KMS-11 (cell line): ENCODE data around the gene KCNG4.
A peak's percentile ranks its signal among the peaks of the same experiment; 100 is the strongest.

Experiments
- H2AFZ ChIP-seq: fragments of 200-600 bp; sonication (generic); 2 replicates; pipeline ENCODE4 v1.6.1; 2016; ENCODE audit warnings: antibody characterized with exemption, mixed run types, low read depth
- H3K27ac ChIP-seq: fragments of 200-600 bp; sonication (generic); 2 replicates; pipeline ENCODE4 v1.6.1; 2016; ENCODE audit warnings: mild to moderate bottlenecking, mixed run types
- H3K27me3 ChIP-seq: fragments of 200-600 bp; sonication (generic); 2 replicates; pipeline ENCODE4 v1.6.1; 2017; ENCODE audit warnings: mild to moderate bottlenecking, low read depth, mixed run types, moderate library complexity; ENCODE audit not compliant: insufficient read depth
- H3K36me3 ChIP-seq: fragments of 200-600 bp; sonication (generic); 2 replicates; pipeline ENCODE4 v1.6.1; 2017; ENCODE audit warnings: mild to moderate bottlenecking, mixed run types; ENCODE audit not compliant: insufficient read depth
- H3K4me1 ChIP-seq: fragments of 200-600 bp; sonication (generic); 2 replicates; pipeline ENCODE4 v1.6.1; 2016; ENCODE audit warnings: mild to moderate bottlenecking, low read depth, mixed run types; ENCODE audit not compliant: poor library complexity, severe bottlenecking
- H3K4me2 ChIP-seq: fragments of 200-600 bp; sonication (generic); 2 replicates; pipeline ENCODE4 v1.7.0; 2016; ENCODE audit warnings: mild to moderate bottlenecking, mixed run types
- H3K4me3 ChIP-seq: fragments of 200-600 bp; sonication (generic); IDR thresholded peaks from 2 replicates; pipeline ENCODE4 v1.6.1; 2017; ENCODE audit warnings: low read depth, low read length, mixed read lengths; ENCODE audit not compliant: insufficient read depth
- H3K79me2 ChIP-seq: fragments of 200-600 bp; sonication (generic); 2 replicates; pipeline ENCODE4 v1.6.1; 2016; ENCODE audit warnings: low read depth, mixed run types; ENCODE audit not compliant: insufficient read depth
- H3K9ac ChIP-seq: fragments of 200-600 bp; sonication (generic); 2 replicates; pipeline ENCODE4 v1.6.1; 2016; ENCODE audit warnings: mild to moderate bottlenecking, mixed run types
- H4K20me1 ChIP-seq: fragments of 200-600 bp; sonication (generic); 2 replicates; pipeline ENCODE4 v1.6.1; 2016; ENCODE audit warnings: mild to moderate bottlenecking, mixed run types; ENCODE audit not compliant: insufficient read depth
- CTCF ChIP-seq: fragments of 200-600 bp; sonication (generic); conservative IDR thresholded peaks from 2 replicates; pipeline ENCODE4 v1.6.1; 2017; ENCODE audit warnings: low read depth, mild to moderate bottlenecking, antibody characterized with exemption, low read length, moderate library complexity, mixed read lengths

Gene KCNG4

GRCh38 chr16:84191466-84191865 is 48.3 kb downstream of the KCNG4 start:
- no peak overlapping the region for H2AFZ ChIP-seq
- no peak overlapping the region for H3K4me3 ChIP-seq
- H3K4me2 ChIP-seq = no peak overlapping the region
- H3K27ac ChIP-seq = no peak overlapping the region
- peaks cover 3% of the 10 kb centered on the region for H3K4me1 ChIP-seq
- H4K20me1 ChIP-seq = no peaks in the 10 kb centered on the region
- TF ChIP-seq CTCF = no peak
- H3K27me3 ChIP-seq = peaks cover 9% of the 10 kb centered on the region; the same call in 1 of the 2 replicates
- peaks cover 3% of the 10 kb centered on the region for H3K79me2 ChIP-seq
- H3K36me3 ChIP-seq = no peaks in the 10 kb centered on the region
- no peak overlapping the region for H3K9ac ChIP-seq

- H3K36me3 ChIP-seq = no peaks in the 10 kb centered on the region
- H3K9ac ChIP-seq = no peak within 1 kb of the TSS
- H3K79me2 ChIP-seq = peaks cover 9% of the 10 kb centered on the region
- no peak within 1 kb of the TSS for H3K27ac ChIP-seq
- peaks cover 7% of the 10 kb centered on the region for H3K4me1 ChIP-seq
- no peaks in the 10 kb centered on the region for H4K20me1 ChIP-seq
- no peak for TF ChIP-seq CTCF
- no peak within 1 kb of the TSS for H2AFZ ChIP-seq
- H3K4me3 ChIP-seq = no peak within 1 kb of the TSS
- H3K27me3 ChIP-seq = peaks cover 9% of the 10 kb centered on the region; the same call in 1 of the 2 replicates
- H3K4me2 ChIP-seq = no peak within 1 kb of the TSS
Observed at GRCh38 chr16:84190731-84191388, 49.0 kb downstream of the KCNG4 start, which contains the start of gene ADAD2. Gene ADAD2 (plus strand): TSS chr16:84191157. CDS start chr16:84191231, 74 bp downstream.

GRCh38 chr16:84186685-84187437 is 53.0 kb downstream of the KCNG4 start, which contains the start of gene TAF1C:
Gene TAF1C (minus strand): TSS chr16:84187057. CDS start chr16:84184988, 2,069 bp downstream.
- H3K36me3 ChIP-seq = no peaks in the 10 kb centered on the region
- H3K27me3 ChIP-seq = no peaks in the 10 kb centered on the region; the same call in 1 of the 2 replicates
- H3K79me2 ChIP-seq = peaks cover 19% of the 10 kb centered on the region
- H3K27ac ChIP-seq = peak within 1 kb of the TSS; percentile 31
- H3K4me3 ChIP-seq = no peak within 1 kb of the TSS
- H3K4me2 ChIP-seq = peak within 1 kb of the TSS; percentile 97
- H4K20me1 ChIP-seq = no peaks in the 10 kb centered on the region
- H3K4me1 ChIP-seq = peaks cover 8% of the 10 kb centered on the region
- peak within 1 kb of the TSS; percentile 81 for H3K9ac ChIP-seq
- peak within 1 kb of the TSS; percentile 96 for H2AFZ ChIP-seq
- peak; percentile 93 for TF ChIP-seq CTCF

GRCh38 chr16:84184775-84185174 is 55.0 kb downstream of the KCNG4 start:
- no peak for TF ChIP-seq CTCF
- Histone ChIP-seq H3K27ac (no peak overlapping the region), H3K27me3 (no peaks in the 10 kb centered on the region; the same call in 1 of the 2 replicates), H3K4me3 (no peak overlapping the region), H3K79me2 (peaks cover 19% of the 10 kb centered on the region), H4K20me1 (no peaks in the 10 kb centered on the region), H3K4me1 (peaks cover 8% of the 10 kb centered on the region), H3K4me2 (no peak overlapping the region), H2AFZ (no peak overlapping the region), H3K36me3 (no peaks in the 10 kb centered on the region), H3K9ac (no peak overlapping the region)
